ENCODE measurements around the gene DDX47.

DNA sequence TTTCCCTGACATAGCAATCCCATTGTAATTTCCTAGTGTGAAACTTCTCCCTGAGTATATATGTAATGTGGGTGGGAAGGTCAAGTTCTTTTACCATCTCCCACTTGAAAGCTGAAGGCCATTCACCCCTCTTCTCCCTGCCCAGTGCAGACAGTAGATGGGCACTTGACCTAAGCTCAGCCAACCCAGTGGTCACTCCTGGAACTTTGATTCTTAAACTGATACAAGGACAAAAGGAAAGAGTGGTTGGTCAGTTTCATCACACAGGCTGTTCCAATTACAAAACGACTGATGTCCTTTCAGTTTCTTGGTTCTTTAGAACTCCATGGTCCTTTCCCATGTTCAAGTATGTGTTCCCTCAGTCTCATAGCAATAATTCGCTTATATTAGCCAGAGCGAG lies 36.1 kb upstream of the DDX47 start:
- TF ChIP-seq, protein P1, sequence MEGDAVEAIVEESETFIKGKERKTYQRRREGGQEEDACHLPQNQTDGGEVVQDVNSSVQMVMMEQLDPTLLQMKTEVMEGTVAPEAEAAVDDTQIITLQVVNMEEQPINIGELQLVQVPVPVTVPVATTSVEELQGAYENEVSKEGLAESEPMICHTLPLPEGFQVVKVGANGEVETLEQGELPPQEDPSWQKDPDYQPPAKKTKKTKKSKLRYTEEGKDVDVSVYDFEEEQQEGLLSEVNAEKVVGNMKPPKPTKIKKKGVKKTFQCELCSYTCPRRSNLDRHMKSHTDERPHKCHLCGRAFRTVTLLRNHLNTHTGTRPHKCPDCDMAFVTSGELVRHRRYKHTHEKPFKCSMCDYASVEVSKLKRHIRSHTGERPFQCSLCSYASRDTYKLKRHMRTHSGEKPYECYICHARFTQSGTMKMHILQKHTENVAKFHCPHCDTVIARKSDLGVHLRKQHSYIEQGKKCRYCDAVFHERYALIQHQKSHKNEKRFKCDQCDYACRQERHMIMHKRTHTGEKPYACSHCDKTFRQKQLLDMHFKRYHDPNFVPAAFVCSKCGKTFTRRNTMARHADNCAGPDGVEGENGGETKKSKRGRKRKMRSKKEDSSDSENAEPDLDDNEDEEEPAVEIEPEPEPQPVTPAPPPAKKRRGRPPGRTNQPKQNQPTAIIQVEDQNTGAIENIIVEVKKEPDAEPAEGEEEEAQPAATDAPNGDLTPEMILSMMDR (IDR thresholded peaks at IDR 0.05) = no peak
- TF ChIP-seq EP300 (IDR thresholded peaks at IDR 0.05) = no peak
- TF ChIP-seq POLR2AphosphoS5 (IDR thresholded peaks at IDR 0.05) = no peak
- TF ChIP-seq POLR2A (IDR thresholded peaks at IDR 0.05) = no peak
